ENCODE data around the gene ENDOD1.
A peak's percentile ranks its signal among the peaks of the same experiment; 100 is the strongest.
"Not testable (repeated sequence)": the region's sequence is repeated elsewhere in the genome, so short reads cannot be mapped to it uniquely, and the experiment has no call there.

ENDOD1 gene

DNA sequence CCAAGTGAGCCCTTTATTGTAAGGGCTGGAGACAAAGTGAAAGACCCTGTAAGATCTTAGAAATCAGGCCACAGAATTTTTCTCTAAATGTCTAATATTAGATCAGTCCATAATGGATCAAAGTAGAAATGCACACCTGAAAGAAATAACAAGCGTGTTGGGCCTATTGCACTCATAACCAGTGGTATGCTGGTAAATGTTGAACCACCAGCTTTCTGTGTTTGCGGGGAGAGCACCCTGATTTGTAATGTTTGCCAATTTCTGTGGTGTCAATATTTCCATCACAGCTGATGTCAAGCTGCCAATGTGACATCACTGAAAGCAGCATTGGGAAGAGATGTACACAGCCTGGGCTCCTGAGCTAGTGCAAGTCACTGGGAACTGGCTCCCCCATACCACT is 46.2 kb downstream of the ENDOD1 start:
- TF ChIP-seq, protein P1, sequence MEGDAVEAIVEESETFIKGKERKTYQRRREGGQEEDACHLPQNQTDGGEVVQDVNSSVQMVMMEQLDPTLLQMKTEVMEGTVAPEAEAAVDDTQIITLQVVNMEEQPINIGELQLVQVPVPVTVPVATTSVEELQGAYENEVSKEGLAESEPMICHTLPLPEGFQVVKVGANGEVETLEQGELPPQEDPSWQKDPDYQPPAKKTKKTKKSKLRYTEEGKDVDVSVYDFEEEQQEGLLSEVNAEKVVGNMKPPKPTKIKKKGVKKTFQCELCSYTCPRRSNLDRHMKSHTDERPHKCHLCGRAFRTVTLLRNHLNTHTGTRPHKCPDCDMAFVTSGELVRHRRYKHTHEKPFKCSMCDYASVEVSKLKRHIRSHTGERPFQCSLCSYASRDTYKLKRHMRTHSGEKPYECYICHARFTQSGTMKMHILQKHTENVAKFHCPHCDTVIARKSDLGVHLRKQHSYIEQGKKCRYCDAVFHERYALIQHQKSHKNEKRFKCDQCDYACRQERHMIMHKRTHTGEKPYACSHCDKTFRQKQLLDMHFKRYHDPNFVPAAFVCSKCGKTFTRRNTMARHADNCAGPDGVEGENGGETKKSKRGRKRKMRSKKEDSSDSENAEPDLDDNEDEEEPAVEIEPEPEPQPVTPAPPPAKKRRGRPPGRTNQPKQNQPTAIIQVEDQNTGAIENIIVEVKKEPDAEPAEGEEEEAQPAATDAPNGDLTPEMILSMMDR (conservative IDR thresholded peaks at IDR 0.05), result no peak
- no peak for TF ChIP-seq ZFX (IDR thresholded peaks at IDR 0.05)
- no peak overlapping the region for H3K27ac ChIP-seq

GRCh38 chr11:95136747-95137146 is 47.1 kb downstream of the ENDOD1 start:
- not testable (repeated sequence) for H3K27ac ChIP-seq

GRCh38 chr11:95137299-95137698 is 47.7 kb downstream of the ENDOD1 start:
- TF ChIP-seq ZFX (IDR thresholded peaks at IDR 0.05), result no peak
- TF ChIP-seq, protein P1 (conservative IDR thresholded peaks at IDR 0.05), result no peak
- H3K27ac ChIP-seq, result no peak overlapping the region

- no peak overlapping the region for H3K27ac ChIP-seq
- no peak for TF ChIP-seq ZFX (IDR thresholded peaks at IDR 0.05)
- TF ChIP-seq, protein P1 (conservative IDR thresholded peaks at IDR 0.05), result no peak; the same call in 1 of the 2 replicates
Measured at GRCh38 chr11:95138448-95138847, 48.8 kb downstream of the ENDOD1 start.

GRCh38 chr11:95140397-95141033 is 50.9 kb downstream of the ENDOD1 start:
- no peak overlapping the region for H3K27ac ChIP-seq
- no peak for TF ChIP-seq ZFX (IDR thresholded peaks at IDR 0.05)
- TF ChIP-seq, protein P1 (conservative IDR thresholded peaks at IDR 0.05), result no peak

GRCh38 chr11:95142431-95142830 is 52.8 kb downstream of the ENDOD1 start:
- peak overlapping the region; percentile 3; the same call in 1 of the 2 replicates for H3K27ac ChIP-seq
- TF ChIP-seq, protein P1 (conservative IDR thresholded peaks at IDR 0.05), result no peak
- TF ChIP-seq ZFX (IDR thresholded peaks at IDR 0.05), result no peak

GRCh38 chr11:95143106-95143681 is 53.5 kb downstream of the ENDOD1 start:
- H3K27ac ChIP-seq, result no peak overlapping the region
- TF ChIP-seq, protein P1 (conservative IDR thresholded peaks at IDR 0.05), result no peak
- no peak for TF ChIP-seq ZFX (IDR thresholded peaks at IDR 0.05)
